ENCODE measurements around the gene LRRC57.
A peak's percentile ranks its signal among the peaks of the same experiment; 100 is the strongest.
"Not testable (repeated sequence)": the region's sequence is repeated elsewhere in the genome, so short reads cannot be mapped to it uniquely, and the experiment has no call there.

LRRC57 gene

GRCh38 chr15:42548249-42549031, at the start of gene LRRC57, which contains the start of gene HAUS2:
Gene LRRC57 (minus strand): TSS chr15:42548793. CDS start chr15:42548434, 359 bp downstream.
Gene HAUS2 (plus strand): TSS chr15:42548838. CDS start chr15:42548873, 35 bp downstream.
- DNase-seq: peak; percentile 78

GRCh38 chr15:42595626-42596240, 47.1 kb upstream of the LRRC57 start:
- peak; percentile 27 for DNase-seq

GRCh38 chr15:42594095-42594494, 45.5 kb upstream of the LRRC57 start:
- DNase-seq: no peak

GRCh38 chr15:42593143-42593542, 44.5 kb upstream of the LRRC57 start:
- peak; percentile 26 for DNase-seq

- DNase-seq: no peak
Measured at GRCh38 chr15:42592716-42593115, 44.1 kb upstream of the LRRC57 start.

- DNase-seq: peak; percentile 66
Measured at GRCh38 chr15:42591238-42591934, 42.8 kb upstream of the LRRC57 start.

- DNase-seq: no peak
Measured at GRCh38 chr15:42590619-42591237, 42.1 kb upstream of the LRRC57 start.

- peak; percentile 22 for DNase-seq
Measured at GRCh38 chr15:42584031-42584765, 35.6 kb upstream of the LRRC57 start.

GRCh38 chr15:42582569-42583375, 34.2 kb upstream of the LRRC57 start:
- no peak for DNase-seq

- peak; percentile 67 for DNase-seq
Measured at GRCh38 chr15:42581272-42581730, 32.7 kb upstream of the LRRC57 start.

- no peak for DNase-seq
Measured at GRCh38 chr15:42578984-42579537, 30.5 kb upstream of the LRRC57 start.

- peak; percentile 84 for DNase-seq
Measured at GRCh38 chr15:42577514-42578031, 29.0 kb upstream of the LRRC57 start.

GRCh38 chr15:42576776-42577175, 28.2 kb upstream of the LRRC57 start:
- DNase-seq: no peak

- no peak for DNase-seq
Measured at GRCh38 chr15:42576040-42576594, 27.5 kb upstream of the LRRC57 start.

GRCh38 chr15:42575188-42576039, 26.8 kb upstream of the LRRC57 start, which contains the start of gene STARD9:
Gene STARD9 (plus strand): TSS chr15:42575606. CDS start chr15:42575716, 110 bp downstream.
- DNase-seq: peak; percentile 98

GRCh38 chr15:42558739-42559138, 10.1 kb upstream of the LRRC57 start:
- no peak for DNase-seq

- DNase-seq: not testable (repeated sequence)
Measured at GRCh38 chr15:42556550-42557207, 8.1 kb upstream of the LRRC57 start.

- no peak for DNase-seq
Measured at GRCh38 chr15:42553554-42553953, 5.0 kb upstream of the LRRC57 start.
